OCI-M2 (cell line): ENCODE measurements around the gene C1QTNF9.
"Not testable (repeated sequence)": the region's sequence is repeated elsewhere in the genome, so short reads cannot be mapped to it uniquely, and the experiment has no call there.

ENCODE experiments used
- DNase-seq: peaks from one replicate; lab custom pipeline; 2025; ENCODE audit not compliant: unreplicated experiment; lab: John Stamatoyannopoulos, UW

C1QTNF9 gene

DNA sequence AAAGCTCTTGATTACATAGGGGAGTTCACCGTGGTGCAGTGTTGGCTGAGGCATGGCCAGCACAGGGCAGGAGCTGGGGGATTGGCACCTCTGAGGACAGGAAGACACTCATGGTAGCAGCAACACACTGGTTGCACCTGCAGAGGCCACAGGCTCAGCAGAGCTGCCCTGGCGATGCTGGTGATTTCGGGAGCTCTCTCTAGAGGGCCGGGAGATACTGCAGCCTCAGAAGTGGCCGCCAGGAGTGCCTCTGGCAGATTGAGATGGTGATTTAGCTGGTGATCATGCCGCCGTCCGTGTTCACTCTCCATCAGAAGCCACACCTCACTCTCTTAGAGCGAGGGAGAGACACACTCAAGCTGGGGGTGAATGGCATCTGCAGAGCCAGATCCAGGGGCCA, 49.9 kb downstream of the C1QTNF9 start:
- not testable (repeated sequence) for DNase-seq

DNA sequence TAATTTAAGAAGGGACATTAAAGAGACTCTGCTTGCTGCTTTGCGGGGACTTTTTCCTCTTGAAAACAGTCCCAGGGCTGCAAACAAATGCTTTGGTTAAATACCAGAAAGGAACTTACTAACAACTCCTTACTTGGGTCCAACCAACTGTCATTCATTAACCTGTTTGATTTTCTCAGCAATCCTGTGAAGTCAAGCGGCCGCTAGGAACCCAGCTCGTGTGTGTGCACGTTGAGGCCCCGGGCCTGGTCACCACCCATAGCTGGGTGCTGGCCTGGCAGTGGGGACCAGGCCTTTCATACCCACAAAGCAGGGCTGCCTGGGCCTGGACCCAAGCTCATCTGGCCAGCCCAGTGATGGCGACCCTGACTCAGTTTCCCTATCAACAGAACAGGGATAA, 50.7 kb downstream of the C1QTNF9 start:
- no peak for DNase-seq

GRCh38 chr13:24361113-24361512, 51.7 kb downstream of the C1QTNF9 start:
- no peak for DNase-seq

- DNase-seq: no peak
These were observed 52.5 kb downstream of the C1QTNF9 start for GRCh38 chr13:24361852-24362366.

DNA sequence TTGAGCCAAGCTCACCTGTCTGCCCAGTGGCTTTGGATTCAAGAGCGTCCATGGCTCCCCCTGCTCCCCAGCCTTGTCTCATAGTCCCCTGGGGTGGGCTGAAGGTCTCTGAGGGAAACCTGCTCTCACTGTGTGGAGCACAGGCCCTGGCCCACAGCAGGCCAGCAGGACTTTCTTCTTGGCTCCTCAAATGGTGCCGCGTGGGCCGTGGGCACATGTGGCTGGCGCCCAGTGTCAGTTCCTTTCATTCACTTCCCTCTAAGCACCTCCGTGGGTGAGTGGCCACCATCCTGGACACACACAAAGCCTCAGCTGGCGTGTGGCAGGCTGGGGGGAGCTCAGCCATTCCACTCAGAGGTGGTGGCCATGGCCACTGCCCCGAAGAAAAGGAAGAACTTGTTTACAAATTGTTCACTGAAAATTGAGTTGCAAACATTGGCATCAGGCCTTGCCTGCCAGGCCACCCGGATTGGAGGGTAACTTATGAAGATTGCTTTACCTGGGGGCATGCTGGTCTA, 53.1 kb downstream of the C1QTNF9 start:
- DNase-seq: no peak

DNA sequence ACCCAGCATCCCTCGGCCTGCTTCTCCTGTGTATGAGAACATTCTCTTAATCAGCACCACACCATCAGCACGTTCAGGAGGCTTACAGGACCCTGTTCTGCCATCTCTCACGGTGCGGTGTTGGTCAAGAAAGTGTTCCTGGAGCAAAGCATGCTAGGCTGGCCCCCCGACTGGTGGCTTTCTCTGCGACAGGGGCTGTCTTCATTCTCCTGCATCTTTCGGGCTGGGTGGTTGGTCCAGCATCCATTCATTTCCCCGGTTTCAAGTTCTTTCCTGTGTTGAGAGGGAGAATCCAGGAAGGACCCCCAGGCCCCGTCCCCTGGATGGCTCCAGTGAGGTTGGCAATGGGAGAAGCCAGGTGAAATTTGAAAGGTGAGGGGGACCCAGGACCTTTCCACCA, 55.8 kb downstream of the C1QTNF9 start:
- no peak for DNase-seq

DNA sequence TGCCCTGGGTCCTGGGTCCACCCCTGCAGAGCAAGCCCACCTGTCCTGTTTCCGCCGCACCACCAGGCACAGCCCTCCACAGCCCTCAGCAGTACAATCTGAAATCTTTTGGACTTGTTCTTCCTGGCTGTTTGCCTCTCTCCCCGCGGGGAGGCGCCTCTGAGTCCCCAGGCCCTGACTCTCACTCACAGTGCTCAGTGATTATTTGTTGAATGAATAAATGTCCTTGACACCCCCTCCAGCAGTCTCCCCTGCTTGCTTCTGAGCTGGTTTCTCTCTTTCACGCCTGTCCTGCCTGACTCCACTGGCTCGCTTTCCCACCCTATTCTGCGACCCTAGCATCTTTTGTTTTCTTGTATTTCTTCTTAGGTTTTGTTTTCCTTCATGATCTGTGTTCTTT, 56.9 kb downstream of the C1QTNF9 start:
- DNase-seq: not testable (repeated sequence)

DNA sequence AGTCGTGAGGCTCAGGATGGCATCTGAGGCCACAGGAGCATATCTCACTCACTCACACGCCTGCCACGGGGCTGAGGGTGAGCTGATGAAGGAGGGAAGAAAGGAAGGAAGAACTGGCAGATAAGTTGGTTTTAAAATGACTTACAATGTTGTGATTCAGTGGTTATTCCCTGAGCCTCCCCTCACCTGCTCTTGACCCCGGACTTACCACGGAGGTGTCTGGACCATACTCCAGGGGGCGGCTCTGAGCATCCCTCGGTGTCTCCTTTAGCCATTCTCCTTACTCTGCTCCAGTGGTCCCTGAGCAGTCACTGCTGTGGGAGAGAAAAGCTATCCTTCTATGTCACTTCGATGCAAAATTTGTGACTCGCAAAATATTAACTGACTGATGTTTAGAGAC, 61.9 kb downstream of the C1QTNF9 start:
- DNase-seq: not testable (repeated sequence)
